Bronchial epithelial cell (primary cell): ENCODE results near the gene CRMP1. TPM values are rescaled to one million over a fixed set of nuclear protein-coding genes. Genes with fewer than 3 reads are reported as not detected.

Source experiments
- DNase-seq: peaks from one replicate; pipeline ENCODE4 v3.0.0-alpha.2; 2010; ENCODE audit warnings: low read depth
- FAIRE-seq: peaks from 2 replicates; lab custom pipeline; 2011; peaks lifted over from hg19 to GRCh38; lab: Jason Lieb, UNC
- H3K27me3 ChIP-seq: 2 replicates; pipeline ENCODE4 v1.5.1; 2011; ENCODE audit warnings: low read length; ENCODE audit not compliant: control insufficient read depth, insufficient read depth
- H3K36me3 ChIP-seq: 2 replicates; pipeline ENCODE4 v1.5.1; 2011; ENCODE audit warnings: low read length; ENCODE audit not compliant: control insufficient read depth, insufficient read depth
- H3K4me3 ChIP-seq: 2 replicates; pipeline ENCODE4 v1.5.1; 2011; ENCODE audit warnings: mild to moderate bottlenecking, low read depth, low read length, control low read depth
- CTCF ChIP-seq: IDR thresholded peaks from 2 replicates; pipeline ENCODE4 v1.5.1; 2011; ENCODE audit warnings: mild to moderate bottlenecking, moderate library complexity, low read length, control low read depth, inconsistent platforms; ENCODE audit not compliant: insufficient read depth, severe bottlenecking
- total RNA-seq: library from RNA; depleted of rRNA; stranded (reverse); fragments of >200 nt; gene quantifications from 2 replicates; pipeline ENCODE4 v1.2.1, GENCODE V29; 2014

CRMP1 gene
- total RNA-seq, 1 donor from 2014 or later, result not detected

GRCh38 chr4:5810770-5811430 lies 82.0 kb downstream of the CRMP1 start:
- Histone ChIP-seq H3K36me3 (peaks cover 34% of the 10 kb centered on the region), H3K27me3 (no peaks in the 10 kb centered on the region), H3K4me3 (no peak overlapping the region)
- no peak for DNase-seq
- no peak for FAIRE-seq
- TF ChIP-seq CTCF, result no peak

- Histone ChIP-seq H3K36me3 (peaks cover 35% of the 10 kb centered on the region), H3K27me3 (no peaks in the 10 kb centered on the region), H3K4me3 (no peak overlapping the region)
- FAIRE-seq (no peak), DNase-seq (no peak)
- TF ChIP-seq CTCF, result no peak
Observed at GRCh38 chr4:5810151-5810550, 82.7 kb downstream of the CRMP1 start.

GRCh38 chr4:5809216-5809776 lies 83.6 kb downstream of the CRMP1 start:
- TF ChIP-seq CTCF, result no peak
- Histone ChIP-seq H3K4me3 (no peak overlapping the region), H3K36me3 (peaks cover 41% of the 10 kb centered on the region), H3K27me3 (no peaks in the 10 kb centered on the region)
- no peak for DNase-seq
- FAIRE-seq, result peak; percentile 52

- FAIRE-seq, result no peak
- DNase-seq, result no peak
- peaks cover 35% of the 10 kb centered on the region for H3K36me3 ChIP-seq
- no peak overlapping the region for H3K4me3 ChIP-seq
- H3K27me3 ChIP-seq, result no peaks in the 10 kb centered on the region
- TF ChIP-seq CTCF, result no peak
Observed at GRCh38 chr4:5808081-5808741, 84.7 kb downstream of the CRMP1 start.

GRCh38 chr4:5805270-5805669 lies 87.6 kb downstream of the CRMP1 start:
- FAIRE-seq, result no peak
- no peak overlapping the region for H3K4me3 ChIP-seq
- no peak for DNase-seq
- TF ChIP-seq CTCF, result no peak
- H3K36me3 ChIP-seq, result peaks cover 26% of the 10 kb centered on the region
- H3K27me3 ChIP-seq, result no peaks in the 10 kb centered on the region
